GM19463 (cell line): ENCODE measurements around the gene EML4.

ENCODE experiments used
- ATAC-seq: cut with Tn5 transposase; IDR thresholded peaks from one replicate; pipeline ENCODE4 v1.9.1; 2021; ENCODE audit warnings: mild to moderate bottlenecking, moderate library complexity; ENCODE audit not compliant: unreplicated experiment

Gene EML4

GRCh38 chr2:42192652-42193566 is 23.8 kb downstream of the EML4 start:
- ATAC-seq, result no peak

DNA sequence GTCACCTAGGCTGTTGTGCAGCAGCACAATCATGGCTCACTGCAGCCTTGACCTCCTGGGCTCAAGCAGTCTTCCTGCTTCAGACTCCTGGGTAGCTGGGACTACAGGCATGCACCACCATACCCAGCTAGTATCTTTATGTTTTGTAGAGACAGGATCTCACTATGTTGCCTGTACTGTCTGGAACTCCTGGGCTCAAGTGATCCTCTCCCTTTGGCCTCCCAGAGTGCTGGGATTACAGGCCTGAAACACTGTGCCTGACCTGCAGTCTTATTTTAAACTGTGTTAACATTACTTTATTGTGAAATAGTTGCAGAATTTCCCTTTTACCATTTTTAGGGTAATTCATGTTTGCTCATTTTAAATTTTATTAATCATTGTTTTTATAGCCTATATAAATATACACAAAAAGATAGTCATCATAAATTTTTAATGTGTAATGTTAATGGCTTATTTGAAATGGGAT is 24.6 kb downstream of the EML4 start:
- no peak for ATAC-seq

DNA sequence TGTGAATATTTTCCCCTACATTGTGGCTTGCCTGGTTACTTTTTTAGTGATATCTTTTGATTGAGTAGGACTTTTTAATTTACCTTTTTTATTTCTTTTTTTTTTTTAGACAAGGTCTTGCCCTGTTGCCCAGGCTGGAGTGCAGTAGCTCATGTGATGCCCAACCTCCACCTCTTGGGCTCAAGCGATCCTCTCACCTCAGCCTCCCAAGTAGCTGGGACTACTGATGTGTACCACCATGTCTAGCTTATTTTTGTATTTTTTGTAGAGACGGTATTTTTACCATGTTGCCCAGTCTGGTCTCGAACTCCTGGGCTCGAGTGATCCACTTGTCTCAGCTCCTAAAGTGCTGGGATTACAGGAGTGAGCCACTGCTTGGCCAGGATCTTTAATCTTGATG is 25.3 kb downstream of the EML4 start:
- ATAC-seq, result no peak

DNA sequence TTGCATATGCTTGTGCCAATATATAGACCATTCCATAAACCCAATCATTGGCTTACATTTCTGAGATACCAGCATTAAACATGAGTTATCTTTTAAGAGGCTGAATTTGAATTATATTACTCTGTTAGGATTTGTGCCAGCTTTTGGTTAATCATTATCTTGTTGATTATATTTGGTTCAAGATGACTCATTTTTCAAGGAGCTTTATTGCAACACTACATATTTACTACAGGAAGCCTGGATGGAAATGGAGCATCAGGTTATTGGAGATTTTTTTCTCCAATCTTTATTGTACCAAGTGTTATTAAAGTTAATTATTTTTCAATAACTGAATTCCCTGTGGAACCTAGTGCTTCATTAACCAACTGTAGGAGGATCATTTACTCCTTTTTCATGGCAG is 26.4 kb downstream of the EML4 start:
- ATAC-seq, result no peak

GRCh38 chr2:42196070-42196402 is 26.9 kb downstream of the EML4 start:
- no peak for ATAC-seq

- peak; percentile 53 for ATAC-seq
Observed at GRCh38 chr2:42196403-42197267, 27.5 kb downstream of the EML4 start.

DNA sequence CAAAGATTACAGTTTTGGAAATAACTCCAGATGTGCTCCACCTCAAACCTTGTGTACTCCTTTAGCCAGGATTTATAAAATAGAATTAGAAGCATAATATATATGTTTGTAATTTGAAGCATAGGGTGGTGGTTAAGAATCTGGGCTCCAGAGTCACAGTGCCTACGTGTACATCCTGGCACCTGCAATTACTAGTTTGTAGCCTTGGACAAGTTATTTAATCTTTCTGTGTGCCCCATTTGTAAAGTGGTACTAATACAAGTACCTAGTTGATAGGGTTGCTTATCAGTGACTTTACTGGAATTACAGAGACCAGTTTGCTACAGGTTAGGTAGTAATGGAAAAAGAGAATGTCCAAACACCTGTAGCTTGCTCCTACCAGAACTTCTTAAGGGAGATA is 28.6 kb downstream of the EML4 start:
- ATAC-seq, result no peak

GRCh38 chr2:42198466-42198865 is 29.3 kb downstream of the EML4 start:
- no peak for ATAC-seq

GRCh38 chr2:42199002-42199401 is 29.8 kb downstream of the EML4 start:
- no peak for ATAC-seq

DNA sequence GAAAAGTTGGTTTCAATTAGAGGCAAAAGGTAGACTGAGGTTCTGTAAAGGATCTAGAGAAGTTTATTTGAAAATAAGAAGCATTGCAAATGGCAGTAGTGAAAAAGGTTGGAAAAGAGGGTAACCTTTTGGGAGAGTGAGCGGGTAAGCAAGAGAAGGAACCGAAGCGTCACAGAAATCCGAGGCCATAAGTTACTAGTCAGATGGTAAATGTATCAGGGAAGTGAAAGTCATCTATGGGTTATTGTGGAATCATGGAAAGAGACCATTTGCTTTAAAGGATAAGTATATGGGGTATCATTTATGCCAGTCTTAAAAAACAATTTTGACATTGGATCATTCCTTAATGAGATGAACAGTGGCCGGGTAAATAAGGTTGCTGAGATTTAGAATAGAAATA is 30.5 kb downstream of the EML4 start:
- ATAC-seq, result no peak

DNA sequence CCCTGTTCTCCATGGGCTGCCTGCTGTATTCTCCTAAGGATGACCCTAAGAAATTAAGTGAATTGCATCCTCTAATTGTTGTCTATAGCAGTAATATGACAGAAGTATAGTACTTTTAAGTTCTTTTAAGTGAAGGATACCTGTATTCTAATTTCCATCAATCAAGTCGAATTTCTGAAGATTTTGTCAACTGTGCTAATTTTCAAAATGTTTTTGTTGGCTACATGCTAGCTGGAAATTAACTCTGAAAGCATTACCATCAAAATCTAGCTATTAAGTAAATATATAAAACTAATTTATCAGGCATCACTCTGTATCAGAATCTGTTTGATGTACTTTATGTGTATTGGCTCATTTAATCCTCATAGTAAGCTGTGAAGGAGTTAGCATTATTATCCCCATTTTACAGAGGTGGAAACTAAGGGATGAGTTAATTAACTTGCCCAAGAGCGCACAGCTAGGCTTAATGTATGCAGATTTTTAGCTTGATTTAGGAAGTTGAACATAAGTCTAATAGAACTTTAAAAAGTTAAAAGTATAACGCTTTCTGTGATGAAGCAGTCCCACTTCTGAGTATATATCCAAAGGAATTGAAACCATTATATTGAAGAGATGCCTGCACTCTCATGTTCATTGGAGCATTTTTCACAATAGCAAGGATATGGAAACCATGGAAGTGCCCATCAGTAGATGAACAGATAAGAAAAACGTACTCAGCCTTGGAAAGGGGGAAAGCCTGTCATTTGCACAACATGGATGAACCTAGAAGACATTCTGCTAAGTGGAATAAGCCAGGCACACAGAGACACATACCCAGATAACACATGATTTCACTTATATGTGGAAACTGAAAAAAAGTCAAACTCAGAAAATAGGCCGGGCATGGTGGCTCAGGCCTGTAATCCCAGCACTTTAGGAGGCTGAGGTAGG is 32.0 kb downstream of the EML4 start:
- ATAC-seq, result no peak

- ATAC-seq, result no peak
Observed at GRCh38 chr2:42202634-42203008, 33.5 kb downstream of the EML4 start.

GRCh38 chr2:42203792-42204191 is 34.6 kb downstream of the EML4 start:
- ATAC-seq, result no peak

DNA sequence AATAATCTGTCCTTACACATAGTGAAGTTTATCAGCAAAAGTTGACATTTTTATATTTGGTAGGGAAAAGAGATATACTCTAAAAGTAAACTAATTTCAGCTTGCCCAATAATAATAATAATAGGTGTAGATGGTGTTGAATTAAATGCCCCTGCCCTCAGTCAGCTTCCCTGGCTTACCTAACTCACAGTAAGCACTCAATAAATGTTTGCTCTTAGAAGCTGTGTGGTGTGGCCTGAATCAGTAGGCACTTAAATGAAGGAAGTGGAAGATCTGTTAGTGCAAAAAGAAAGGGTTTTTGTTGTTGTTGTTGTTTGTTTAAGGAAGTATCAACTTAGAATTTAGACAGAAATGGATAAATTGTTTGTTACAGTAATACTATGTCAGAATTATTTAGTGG is 36.2 kb downstream of the EML4 start:
- no peak for ATAC-seq

DNA sequence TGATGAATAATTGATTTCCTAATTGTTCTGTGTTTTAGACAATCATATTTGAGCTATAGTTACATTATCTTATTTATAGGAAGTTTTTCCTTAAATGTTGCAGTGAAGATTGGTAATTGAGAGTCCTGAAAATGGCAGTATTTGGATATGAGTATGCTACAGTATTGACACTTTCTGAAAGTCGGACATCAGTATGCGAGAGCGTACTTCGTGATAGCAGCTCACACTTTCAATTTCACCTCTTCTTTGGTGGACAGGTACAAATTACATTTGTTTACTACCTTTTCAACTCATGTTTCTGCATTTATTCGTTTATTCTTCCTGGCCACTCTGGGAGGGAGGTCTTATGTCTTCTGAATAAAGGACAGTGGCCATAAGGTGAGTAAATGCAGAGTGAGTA is 38.7 kb downstream of the EML4 start:
- no peak for ATAC-seq

DNA sequence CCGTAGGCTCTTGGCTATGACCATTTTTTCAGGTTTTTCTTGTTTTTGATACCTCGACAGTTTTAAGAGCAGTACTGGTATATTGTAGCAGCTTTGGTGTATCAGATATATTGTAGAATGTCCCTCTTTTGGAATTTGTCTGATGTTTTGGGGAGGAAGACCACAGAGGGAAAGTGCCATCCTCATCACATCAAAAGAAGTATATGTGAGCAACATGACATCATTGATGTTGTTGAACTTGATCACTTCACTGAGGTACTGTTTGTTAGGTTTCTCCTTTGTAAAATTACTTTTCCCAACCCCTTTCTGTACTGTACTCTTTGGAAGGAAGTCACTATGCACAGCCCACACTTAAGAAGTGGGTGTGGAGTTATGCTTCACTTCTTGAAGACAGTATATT is 41.0 kb downstream of the EML4 start:
- no peak for ATAC-seq

- no peak for ATAC-seq
Observed at GRCh38 chr2:42211291-42211690, 42.1 kb downstream of the EML4 start.

GRCh38 chr2:42214669-42215068 is 45.5 kb downstream of the EML4 start:
- no peak for ATAC-seq

- no peak for ATAC-seq
Observed at GRCh38 chr2:42216694-42217093, 47.5 kb downstream of the EML4 start.

GRCh38 chr2:42217307-42217706 is 48.2 kb downstream of the EML4 start:
- ATAC-seq, result no peak

- no peak for ATAC-seq
Observed at GRCh38 chr2:42217914-42218313, 48.8 kb downstream of the EML4 start.
